ENCODE data around the gene ACAT2.
"Not testable (repeated sequence)": the region's sequence is repeated elsewhere in the genome, so short reads cannot be mapped to it uniquely, and the experiment has no call there.

The ACAT2 gene

DNA sequence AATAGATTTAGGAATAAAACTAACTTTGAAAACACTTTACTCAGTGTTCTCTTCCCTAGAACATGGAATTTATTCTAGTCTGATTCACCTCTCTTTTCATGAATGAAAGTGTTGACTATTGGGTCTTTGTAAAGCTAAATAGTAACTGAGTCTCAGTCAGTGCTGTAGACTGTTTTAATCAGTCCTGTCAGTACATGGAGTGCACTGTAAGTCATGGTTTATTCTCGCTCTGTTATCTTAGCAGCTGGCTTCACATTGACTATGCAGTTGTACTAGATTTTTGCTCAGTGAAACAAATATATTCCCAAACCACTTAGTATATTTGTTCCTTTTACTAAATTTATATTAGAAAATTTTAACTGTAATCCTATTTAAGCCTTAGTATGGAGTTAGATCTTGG is 15.1 kb upstream of the ACAT2 start:
- Mint-ChIP-seq H3K27me3 (no peaks in the 10 kb centered on the region), H3K27ac (no peak overlapping the region), H3K4me3 (no peak overlapping the region), H3K36me3 (peaks cover 30% of the 10 kb centered on the region), H3K4me1 (peaks cover 7% of the 10 kb centered on the region), H3K9me3 (no peaks in the 10 kb centered on the region)
- ATAC-seq (ENCODE audit: low read depth) (no peak), DNase-seq (ENCODE audit: low spot score in 2 of 2) (no peak)

DNA sequence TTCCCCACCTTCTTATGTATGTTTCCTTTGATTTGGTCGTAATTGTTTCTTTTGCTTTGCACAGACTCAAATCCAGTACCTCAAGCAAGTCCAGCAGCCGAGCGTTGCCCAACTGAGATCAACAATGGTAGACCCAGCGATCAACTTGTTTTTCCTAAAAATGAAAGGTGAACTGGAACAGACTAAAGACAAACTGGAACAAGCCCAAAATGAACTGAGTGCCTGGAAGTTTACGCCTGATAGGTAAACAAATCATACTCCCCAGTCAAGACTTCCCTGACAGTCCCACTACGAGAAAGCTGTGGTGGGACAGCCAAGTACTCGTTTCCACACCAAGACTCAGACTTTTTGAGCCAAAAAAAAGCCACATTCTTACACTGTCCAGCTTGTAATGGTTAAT is 13.7 kb upstream of the ACAT2 start:
- not testable (repeated sequence) for H3K9me3 Mint-ChIP-seq; ATAC-seq (ENCODE audit: low read depth); H3K4me3 Mint-ChIP-seq; H3K27ac Mint-ChIP-seq; H3K27me3 Mint-ChIP-seq; DNase-seq (ENCODE audit: low spot score in 2 of 2); H3K4me1 Mint-ChIP-seq
- H3K36me3 Mint-ChIP-seq: peaks cover 32% of the 10 kb centered on the region

DNA sequence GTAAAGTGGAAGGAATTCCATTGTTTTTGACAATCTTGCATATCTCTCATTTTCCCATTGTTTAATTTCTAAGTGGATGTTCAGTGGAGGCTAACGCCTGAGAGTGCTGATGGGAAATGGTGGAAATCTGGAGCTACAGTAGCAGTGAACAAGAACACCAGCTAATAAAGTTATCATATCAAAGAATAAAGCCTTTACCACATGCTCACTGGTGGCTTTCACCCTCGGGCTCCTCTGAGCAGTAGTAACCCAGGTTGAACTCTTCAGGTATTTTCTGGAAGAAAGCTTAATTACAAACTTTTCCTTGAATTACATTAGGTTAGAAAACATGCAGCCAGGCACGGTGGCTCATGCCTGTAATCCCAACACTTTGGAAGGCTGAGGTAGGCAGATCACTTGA is 10.4 kb upstream of the ACAT2 start:
- ATAC-seq (ENCODE audit: low read depth) (no peak), DNase-seq (ENCODE audit: low spot score in 2 of 2) (no peak)
- Mint-ChIP-seq H3K4me1 (no peaks in the 10 kb centered on the region), H3K36me3 (peaks cover 21% of the 10 kb centered on the region), H3K27me3 (no peaks in the 10 kb centered on the region), H3K9me3 (no peaks in the 10 kb centered on the region), H3K27ac (no peak overlapping the region), H3K4me3 (no peak overlapping the region)

DNA sequence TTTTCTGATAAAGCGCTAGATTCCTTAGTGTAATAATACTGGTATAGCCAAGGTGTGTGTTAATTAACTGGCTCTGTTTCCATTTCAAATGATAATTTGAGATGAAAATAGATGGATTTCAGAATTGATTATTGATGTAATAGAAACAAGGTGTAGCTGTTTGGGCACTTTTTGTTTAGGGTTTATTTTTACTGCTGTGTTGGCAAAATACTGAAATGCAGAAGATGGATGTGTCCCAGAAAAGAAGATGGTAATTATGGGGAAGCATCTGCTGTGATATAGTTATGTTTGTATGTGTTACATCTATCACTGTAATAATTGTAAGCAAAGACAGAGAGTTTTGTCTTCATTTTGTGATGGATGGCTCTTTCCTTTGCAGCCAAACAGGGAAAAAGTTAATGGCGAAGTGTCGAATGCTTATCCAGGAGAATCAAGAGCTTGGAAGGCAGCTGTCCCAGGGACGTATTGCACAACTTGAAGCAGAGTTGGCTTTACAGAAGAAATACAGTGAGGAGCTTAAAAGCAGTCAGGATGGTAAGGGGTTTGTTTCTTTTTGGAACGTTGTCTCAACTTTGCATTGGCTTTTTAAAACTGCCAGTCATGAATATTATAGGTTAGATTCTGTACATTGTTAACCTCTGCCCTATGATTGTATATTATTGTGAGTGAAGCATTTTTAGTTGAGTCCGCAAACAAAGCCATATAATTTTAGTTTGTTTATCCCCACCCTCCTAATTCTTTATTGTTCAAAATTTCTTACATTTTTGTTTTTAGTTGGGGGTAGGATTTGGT is 8.6 kb upstream of the ACAT2 start:
- H3K4me3 Mint-ChIP-seq: no peak overlapping the region
- H3K27ac Mint-ChIP-seq: peak overlapping the region; percentile 24
- H3K9me3 Mint-ChIP-seq: no peaks in the 10 kb centered on the region
- no peaks in the 10 kb centered on the region for H3K27me3 Mint-ChIP-seq
- no peaks in the 10 kb centered on the region for H3K4me1 Mint-ChIP-seq
- H3K36me3 Mint-ChIP-seq: peaks cover 23% of the 10 kb centered on the region
- ATAC-seq (ENCODE audit: low read depth): no peak
- DNase-seq (ENCODE audit: low spot score in 2 of 2): no peak

DNA sequence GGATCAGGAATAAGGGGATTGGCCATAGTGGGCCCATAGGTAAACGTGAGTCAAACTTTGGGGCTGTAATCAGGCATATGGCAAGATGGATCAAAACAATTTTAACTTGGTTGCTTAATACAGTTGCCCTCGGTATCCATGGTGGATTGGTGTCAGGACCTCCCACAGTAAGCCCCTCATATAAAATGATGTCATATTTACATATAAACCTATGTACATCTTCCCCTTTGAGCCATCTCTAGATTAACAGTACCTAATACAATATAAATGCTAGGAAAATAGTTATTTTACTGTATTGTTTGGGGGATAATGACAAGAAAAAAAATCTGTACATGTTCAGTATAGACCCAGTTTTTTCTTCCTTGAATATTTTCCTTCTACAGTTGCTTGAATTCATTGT is 7.4 kb upstream of the ACAT2 start:
- H3K27ac Mint-ChIP-seq: no peak overlapping the region
- no peaks in the 10 kb centered on the region for H3K9me3 Mint-ChIP-seq
- DNase-seq (ENCODE audit: low spot score in 2 of 2) (no peak), ATAC-seq (ENCODE audit: low read depth) (no peak)
- peaks cover 3% of the 10 kb centered on the region for H3K4me1 Mint-ChIP-seq
- H3K36me3 Mint-ChIP-seq: peaks cover 25% of the 10 kb centered on the region
- no peaks in the 10 kb centered on the region for H3K27me3 Mint-ChIP-seq
- H3K4me3 Mint-ChIP-seq: no peak overlapping the region

DNA sequence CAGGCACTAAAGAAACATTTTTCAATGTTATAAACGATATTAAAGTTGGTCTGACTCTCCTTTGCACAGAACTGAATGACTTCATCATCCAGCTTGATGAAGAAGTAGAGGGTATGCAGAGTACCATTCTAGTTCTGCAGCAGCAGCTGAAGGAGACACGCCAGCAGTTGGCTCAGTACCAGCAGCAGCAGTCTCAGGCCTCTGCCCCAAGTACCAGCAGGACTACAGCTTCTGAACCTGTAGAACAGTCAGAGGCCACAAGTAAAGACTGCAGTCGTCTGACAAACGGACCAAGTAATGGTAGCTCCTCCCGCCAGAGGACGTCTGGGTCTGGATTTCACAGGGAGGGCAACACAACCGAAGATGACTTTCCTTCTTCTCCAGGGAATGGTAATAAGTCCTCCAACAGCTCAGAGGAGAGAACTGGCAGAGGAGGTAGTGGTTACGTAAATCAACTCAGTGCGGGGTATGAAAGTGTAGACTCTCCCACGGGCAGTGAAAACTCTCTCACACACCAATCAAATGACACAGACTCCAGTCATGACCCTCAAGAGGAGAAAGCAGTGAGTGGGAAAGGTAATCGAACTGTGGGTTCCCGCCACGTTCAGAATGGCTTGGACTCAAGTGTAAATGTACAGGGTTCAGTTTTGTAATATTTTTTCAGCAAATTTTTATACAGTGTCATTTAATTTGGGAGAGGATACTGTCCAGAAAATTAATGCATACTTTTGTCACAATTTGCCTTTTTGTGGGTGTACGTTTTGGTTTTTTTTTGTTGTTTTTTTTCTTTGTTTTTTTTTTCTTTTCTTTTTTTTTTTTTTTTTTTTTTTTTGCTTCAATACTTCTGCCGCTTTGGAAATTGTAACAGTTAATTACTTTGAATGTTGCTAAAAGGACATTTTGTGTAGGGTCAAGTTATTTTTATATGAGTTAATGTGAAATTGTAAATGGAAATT is 6.6 kb upstream of the ACAT2 start:
- no peak for DNase-seq (ENCODE audit: low spot score in 2 of 2)
- Mint-ChIP-seq H3K9me3 (no peaks in the 10 kb centered on the region), H3K4me1 (peaks cover 8% of the 10 kb centered on the region), H3K27me3 (no peaks in the 10 kb centered on the region), H3K27ac (no peak overlapping the region), H3K4me3 (no peak overlapping the region), H3K36me3 (peaks cover 20% of the 10 kb centered on the region)
- ATAC-seq (ENCODE audit: low read depth): no peak

DNA sequence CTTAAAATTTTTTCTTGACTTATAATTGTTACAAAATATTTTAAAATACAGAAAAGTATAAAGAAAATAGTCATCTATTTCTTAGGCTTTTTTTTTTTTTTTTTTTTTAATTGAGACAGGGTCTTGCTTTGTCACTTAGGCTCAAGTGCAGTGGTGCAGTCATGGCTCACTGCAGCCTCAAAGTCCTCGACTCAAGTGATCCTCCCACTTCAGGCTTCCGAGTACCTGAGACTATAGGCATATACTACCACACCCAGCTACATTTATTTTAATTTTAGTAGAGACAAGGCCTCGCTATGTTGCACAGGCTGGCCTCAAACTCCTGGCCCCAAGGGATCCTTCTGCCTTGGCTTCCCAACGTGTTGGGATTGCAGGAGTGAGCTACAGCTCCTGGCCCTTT is 5.3 kb upstream of the ACAT2 start:
- H3K27me3 Mint-ChIP-seq: no peaks in the 10 kb centered on the region
- H3K4me1 Mint-ChIP-seq: peaks cover 17% of the 10 kb centered on the region
- no peak overlapping the region for H3K27ac Mint-ChIP-seq
- ATAC-seq (ENCODE audit: low read depth) (no peak), DNase-seq (ENCODE audit: low spot score in 2 of 2) (no peak)
- peaks cover 20% of the 10 kb centered on the region for H3K36me3 Mint-ChIP-seq
- H3K9me3 Mint-ChIP-seq: no peaks in the 10 kb centered on the region
- no peak overlapping the region for H3K4me3 Mint-ChIP-seq

DNA sequence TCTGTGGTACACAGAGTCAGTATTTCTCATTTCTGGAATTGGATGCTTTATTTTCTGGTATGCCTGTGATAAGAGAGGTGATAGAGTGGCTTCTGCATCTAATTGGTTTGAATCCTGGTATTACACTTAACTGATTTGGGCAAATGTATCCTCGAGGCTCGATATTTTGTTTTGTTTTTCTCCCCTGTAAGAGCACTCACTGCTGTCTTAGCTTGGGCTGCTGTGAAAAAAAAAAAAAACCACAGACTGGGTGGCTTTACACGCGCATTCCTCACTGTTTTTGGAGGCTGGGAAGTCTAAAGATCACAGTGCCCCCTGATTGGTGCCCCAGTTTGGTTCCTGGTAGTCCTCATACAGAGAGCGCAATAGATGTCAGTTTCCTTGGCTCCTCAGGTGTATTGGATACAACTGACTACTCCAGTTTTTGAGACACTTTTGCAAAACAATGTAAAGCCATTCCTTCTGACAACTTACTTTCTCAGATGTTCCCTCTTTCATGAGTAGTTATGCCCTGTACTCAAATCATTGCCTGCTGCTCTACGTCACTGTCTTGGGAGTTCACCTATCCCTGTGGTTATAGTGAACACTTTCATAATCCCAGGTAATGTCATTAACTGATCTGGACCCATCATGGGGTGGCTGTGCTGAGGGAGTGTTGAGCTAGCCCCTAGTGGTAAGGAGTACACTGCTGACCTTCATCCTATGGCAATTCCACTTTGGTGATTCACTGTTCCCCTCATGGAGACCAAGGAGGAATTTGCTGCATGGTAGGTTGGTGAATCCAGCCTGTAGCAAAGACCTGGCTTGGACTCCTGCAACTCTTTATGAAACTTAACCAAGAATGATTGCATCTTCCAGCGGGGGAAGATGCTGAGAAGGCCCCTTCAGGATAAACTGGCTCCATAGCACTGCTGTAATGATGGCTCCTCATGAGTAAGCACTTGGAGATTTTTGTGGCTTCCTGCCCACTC is 3.5 kb upstream of the ACAT2 start:
- H3K9me3 Mint-ChIP-seq: no peaks in the 10 kb centered on the region
- H3K27ac Mint-ChIP-seq: peak overlapping the region; percentile 79
- peaks cover 24% of the 10 kb centered on the region for H3K4me1 Mint-ChIP-seq
- DNase-seq (ENCODE audit: low spot score in 2 of 2) (no peak), ATAC-seq (ENCODE audit: low read depth) (no peak)
- peaks cover 16% of the 10 kb centered on the region for H3K36me3 Mint-ChIP-seq
- no peak overlapping the region for H3K4me3 Mint-ChIP-seq
- H3K27me3 Mint-ChIP-seq: no peaks in the 10 kb centered on the region

DNA sequence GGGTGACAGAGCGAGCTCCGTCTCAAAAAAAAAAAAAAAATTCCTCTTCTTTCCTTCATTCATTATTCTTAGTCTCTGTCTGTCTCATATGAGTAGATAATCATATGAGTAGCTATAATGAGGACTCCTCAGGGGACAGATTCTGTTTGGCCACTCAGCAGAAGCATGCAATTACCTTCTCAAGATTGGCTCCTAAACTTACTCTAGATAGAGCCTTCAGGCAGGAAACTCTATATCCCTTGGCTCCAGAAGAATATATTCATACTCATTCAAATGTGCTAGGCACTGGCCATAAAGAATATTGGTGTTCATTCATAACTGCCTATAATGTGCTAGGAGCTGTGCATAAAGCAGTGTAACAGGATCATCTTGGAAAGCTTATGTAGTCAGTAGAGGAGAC is 2.2 kb upstream of the ACAT2 start:
- ATAC-seq (ENCODE audit: low read depth) (no peak), DNase-seq (ENCODE audit: low spot score in 2 of 2) (no peak)
- no peaks in the 10 kb centered on the region for H3K27me3 Mint-ChIP-seq
- H3K27ac Mint-ChIP-seq: peak overlapping the region; percentile 10
- peaks cover 24% of the 10 kb centered on the region for H3K4me1 Mint-ChIP-seq
- H3K36me3 Mint-ChIP-seq: peaks cover 15% of the 10 kb centered on the region
- H3K4me3 Mint-ChIP-seq: peak overlapping the region; percentile 7
- H3K9me3 Mint-ChIP-seq: no peaks in the 10 kb centered on the region

DNA sequence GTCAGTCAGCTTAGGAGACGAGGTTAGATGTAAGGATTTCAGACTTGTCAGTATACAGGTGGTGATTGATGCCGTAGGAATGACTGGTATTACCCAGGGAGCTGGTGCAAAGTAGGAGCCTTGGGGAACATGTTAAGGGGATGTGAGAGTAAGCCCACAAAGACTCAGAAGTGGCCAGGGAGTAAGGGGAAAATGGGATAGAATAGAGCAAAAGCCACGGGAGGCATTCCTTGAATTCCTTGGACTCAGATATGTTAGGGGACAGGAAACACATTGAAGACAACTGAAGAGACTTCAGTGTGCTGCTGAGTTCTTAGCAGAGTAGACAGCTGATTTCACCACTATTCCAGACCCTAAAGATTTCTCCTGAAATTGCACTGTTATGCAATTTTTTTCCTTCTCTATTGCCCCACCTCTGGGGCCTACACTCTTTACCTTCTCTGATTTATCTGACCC is 1.2 kb upstream of the ACAT2 start:
- H3K36me3 Mint-ChIP-seq: peaks cover 13% of the 10 kb centered on the region
- no peak for ATAC-seq (ENCODE audit: low read depth)
- DNase-seq (ENCODE audit: low spot score in 2 of 2): no peak
- H3K27ac Mint-ChIP-seq: peak overlapping the region; percentile 96
- H3K27me3 Mint-ChIP-seq: no peaks in the 10 kb centered on the region
- no peaks in the 10 kb centered on the region for H3K9me3 Mint-ChIP-seq
- H3K4me1 Mint-ChIP-seq: peaks cover 24% of the 10 kb centered on the region
- H3K4me3 Mint-ChIP-seq: peak overlapping the region; percentile 91

DNA sequence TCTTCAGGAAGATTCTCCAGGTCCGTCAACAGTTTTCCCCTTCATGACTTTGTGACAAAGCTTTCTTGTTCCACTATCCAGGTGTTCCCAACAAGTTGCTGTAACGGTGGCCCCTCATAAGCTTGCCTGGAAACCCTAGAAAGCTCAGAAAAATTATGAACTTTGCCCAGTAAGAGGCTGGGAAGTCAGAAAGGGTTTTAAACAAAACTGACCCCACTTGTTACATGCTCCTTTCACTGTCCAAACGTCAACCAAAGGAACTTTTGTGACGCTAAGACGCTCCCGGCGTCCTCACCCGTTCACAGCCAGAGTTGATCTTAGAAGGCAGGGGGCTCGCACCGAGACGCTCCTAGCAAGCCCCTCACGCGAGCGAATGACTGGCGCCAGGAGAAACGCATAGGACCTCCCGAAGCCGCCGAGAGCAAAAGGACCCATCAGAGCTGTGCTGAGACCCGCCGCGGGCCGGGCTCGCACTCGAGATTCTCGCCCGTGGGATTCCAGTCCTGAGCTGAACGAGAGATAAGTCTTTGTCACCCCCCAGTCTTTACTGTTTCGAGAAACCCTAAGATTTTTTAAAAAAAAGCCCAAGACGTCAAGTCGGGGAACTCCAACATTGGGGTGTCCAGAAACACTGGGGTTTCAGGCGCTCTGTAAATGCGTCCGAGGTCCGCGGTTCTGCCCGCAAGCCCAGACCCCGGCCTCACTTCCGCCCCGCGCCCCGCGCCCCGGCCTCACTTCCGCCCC is 544 bp upstream of the ACAT2 start:
- peaks cover 10% of the 10 kb centered on the region for H3K36me3 Mint-ChIP-seq
- no peaks in the 10 kb centered on the region for H3K27me3 Mint-ChIP-seq
- no peak for DNase-seq (ENCODE audit: low spot score in 2 of 2)
- no peak for ATAC-seq (ENCODE audit: low read depth)
- peak overlapping the region; percentile 96 for H3K27ac Mint-ChIP-seq
- H3K4me1 Mint-ChIP-seq: peaks cover 24% of the 10 kb centered on the region
- H3K9me3 Mint-ChIP-seq: no peaks in the 10 kb centered on the region
- peak overlapping the region; percentile 91 for H3K4me3 Mint-ChIP-seq

DNA sequence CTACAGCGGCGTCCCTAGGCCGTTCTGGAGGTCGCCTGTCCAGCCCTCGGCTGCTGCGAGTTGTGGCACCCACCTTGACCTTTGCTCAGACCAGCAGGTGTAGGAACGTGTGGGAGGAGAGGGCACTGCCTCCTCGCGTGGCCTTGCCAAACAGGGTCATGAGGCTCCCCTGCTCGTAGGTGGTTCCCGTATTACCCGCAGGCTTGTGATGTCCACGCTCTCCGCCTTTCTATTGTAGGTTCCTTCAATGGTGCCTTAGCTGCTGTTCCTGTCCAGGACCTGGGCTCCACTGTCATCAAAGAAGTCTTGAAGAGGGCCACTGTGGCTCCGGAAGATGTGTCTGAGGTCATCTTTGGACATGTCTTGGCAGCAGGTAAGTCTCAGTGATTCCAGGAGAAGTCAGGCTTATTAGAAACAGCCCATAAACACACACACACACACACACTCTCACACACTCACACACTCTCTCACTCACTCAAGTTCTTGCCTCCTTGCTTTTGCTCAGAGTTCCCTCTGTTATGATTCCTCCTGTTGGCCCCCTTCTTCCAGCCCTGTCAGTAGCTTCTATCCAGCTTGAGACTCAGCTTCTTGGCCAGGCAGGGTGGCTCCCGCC is 942 bp downstream of the ACAT2 start:
- DNase-seq (ENCODE audit: low spot score in 2 of 2) (peak in 1 of 2 donors; percentile 40), ATAC-seq (ENCODE audit: low read depth) (peak; percentile 23)
- H3K4me3 Mint-ChIP-seq: peak overlapping the region; percentile 91
- H3K27ac Mint-ChIP-seq: peak overlapping the region; percentile 96
- H3K27me3 Mint-ChIP-seq: no peaks in the 10 kb centered on the region
- H3K36me3 Mint-ChIP-seq: peaks cover 13% of the 10 kb centered on the region
- no peaks in the 10 kb centered on the region for H3K9me3 Mint-ChIP-seq
- H3K4me1 Mint-ChIP-seq: peaks cover 24% of the 10 kb centered on the region

DNA sequence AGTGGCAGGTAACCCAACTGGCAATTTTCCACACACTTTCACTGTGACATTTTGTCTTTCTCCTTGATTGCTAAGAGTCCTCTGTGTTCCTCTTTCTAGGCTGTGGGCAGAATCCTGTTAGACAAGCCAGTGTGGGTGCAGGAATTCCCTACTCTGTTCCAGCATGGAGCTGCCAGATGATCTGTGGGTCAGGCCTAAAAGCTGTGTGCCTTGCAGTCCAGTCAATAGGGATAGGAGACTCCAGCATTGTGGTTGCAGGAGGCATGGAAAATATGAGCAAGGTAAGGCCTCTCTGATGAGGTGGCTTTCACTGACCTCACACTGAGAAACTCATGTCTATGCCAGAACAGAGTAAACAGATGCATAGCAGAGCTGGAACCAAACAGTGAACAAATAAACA is 5.1 kb downstream of the ACAT2 start:
- no peak for DNase-seq (ENCODE audit: low spot score in 2 of 2)
- Mint-ChIP-seq H3K4me3 (no peak overlapping the region), H3K27ac (no peak overlapping the region), H3K9me3 (peaks cover 2% of the 10 kb centered on the region), H3K36me3 (peaks cover 30% of the 10 kb centered on the region), H3K4me1 (peaks cover 7% of the 10 kb centered on the region), H3K27me3 (no peaks in the 10 kb centered on the region)
- ATAC-seq (ENCODE audit: low read depth): no peak

Measured in memory B cell (primary cell).